ENCODE results near the gene DDX60. TPM values are rescaled to one million over a fixed set of nuclear protein-coding genes. Genes with fewer than 3 reads are reported as not detected.

The DDX60 gene
- total and polyA plus RNA-seq, 4 donors, result 2.9 to 11.3 (median 7.0) TPM

- Histone ChIP-seq H3K4me3 (ENCODE audit: low read depth in 1 of 3, low read length in 3 of 3) (no peak overlapping the region), H3K36me3 (ENCODE audit: control insufficient read depth in 4 of 4, insufficient read depth in 3 of 4, low read depth in 1 of 4, low read length in 3 of 4) (peaks cover 0 to 18% (median 4%) of the 10 kb centered on the region in 4 donors), H3K9me3 (ENCODE audit: control insufficient read depth in 4 of 4, low read length in 3 of 4) (peaks cover 0 to 4% (median under 1%) of the 10 kb centered on the region in 4 donors), H3K4me1 (ENCODE audit: control insufficient read depth in 4 of 4, insufficient read depth in 4 of 4, low read length in 3 of 4) (no peaks in the 10 kb centered on the region), H3K27ac (ENCODE audit: low read depth in 1 of 2, low read length in 2 of 2) (no peak overlapping the region), H3K27me3 (ENCODE audit: control insufficient read depth in 4 of 4, insufficient read depth in 4 of 4, low read length in 3 of 4) (no peaks in the 10 kb centered on the region), H3K9ac (ENCODE audit: low read depth in 1 of 2, low read length in 2 of 2) (no peak overlapping the region)
- no peak for TF ChIP-seq YY1 (IDR thresholded peaks at IDR 0.05)
- TF ChIP-seq NR2F2 (IDR thresholded peaks at IDR 0.05), result no peak
- TF ChIP-seq SP1 (IDR thresholded peaks at IDR 0.05), result no peak
- TF ChIP-seq JUND (IDR thresholded peaks at IDR 0.05), result no peak
- TF ChIP-seq RXRA (IDR thresholded peaks at IDR 0.05), result no peak
- TF ChIP-seq HNF4G (IDR thresholded peaks at IDR 0.05), result no peak
- TF ChIP-seq RAD21 (IDR thresholded peaks at IDR 0.05), result no peak
- no peak for TF ChIP-seq CTCF (IDR thresholded peaks at IDR 0.05; ENCODE audit: low read depth, low read length, missing input control)
- TF ChIP-seq EGR1 (IDR thresholded peaks at IDR 0.05; ENCODE audit: low read depth in 2 of 2), result no peak
- TF ChIP-seq REST (IDR thresholded peaks at IDR 0.05), result no peak
- no peak for TF ChIP-seq ZBTB33 (IDR thresholded peaks at IDR 0.05)
- TF ChIP-seq ATF3 (IDR thresholded peaks at IDR 0.05), result no peak
- no peak for TF ChIP-seq HNF4A (conservative IDR thresholded peaks at IDR 0.05)
- no peak for TF ChIP-seq GABPA (IDR thresholded peaks at IDR 0.05 in 1 of 2, conservative IDR thresholded peaks at IDR 0.05 in 1 of 2)
- no peak for TF ChIP-seq FOXA2 (IDR thresholded peaks at IDR 0.05)
- no peak for TF ChIP-seq MAX (IDR thresholded peaks at IDR 0.05)
- TF ChIP-seq TAF1 (conservative IDR thresholded peaks at IDR 0.05), result no peak
- no peak for TF ChIP-seq FOXA1 (IDR thresholded peaks at IDR 0.05)
- 88% methylated on average over 1 of the region's 1 CpG for WGBS
- DNase-seq (ENCODE audit: low spot score), result no peak
These were observed 35.2 kb upstream of the DDX60 start for GRCh38 chr4:168353746-168354145.
